HCT116 (cell line): ENCODE results near the gene C4orf36. TPM values are rescaled to one million over a fixed set of nuclear protein-coding genes. Genes with fewer than 3 reads are reported as not detected.

Source experiments
- ATAC-seq: fragments of 200-7000 bp; cut with Tn5 transposase; 2 replicates; pipeline ENCODE4 v1.9.1; 2020; ENCODE audit warnings: mild to moderate bottlenecking, moderate library complexity
- BruUV-seq: library from RNA; stranded (reverse); fragments of 400-500 nt; replicated peaks from 2 replicates; lab custom pipeline; 2021; lab: Mats Ljungman, UMichigan
- CTCF ChIA-PET: fragments of 300-600 bp; sonication (Branson Sonifier 250); formaldehyde crosslinking; loops from one replicate; lab custom pipeline; 2021; ENCODE audit warnings: antibody characterized with exemption; lab: Charles Lee
- POLR2A ChIA-PET: fragments of 300-600, 350-600 bp; sonication (Branson Sonifier 250); formaldehyde crosslinking; loops from one replicate; lab custom pipeline; 2021; ENCODE audit warnings: antibody characterized with exemption; lab: Charles Lee
- RAD21 ChIA-PET, 2 experiments: fragments of 300-600 bp; sonication (Branson Sonifier 250); formaldehyde crosslinking; loops; one replicate each; lab custom pipeline; 2023; ENCODE audit warnings: low total read pairs in 2 of 2; ENCODE audit not compliant: uncharacterized antibody in 2 of 2, unreplicated experiment in 2 of 2, low non-redundant PET in 1 of 2; lab: Charles Lee
- DNase-seq: peaks from one replicate; pipeline ENCODE4 v3.0.0-alpha.2; 2010; ENCODE audit warnings: low read depth, low spot score
- H2AFZ ChIP-seq: fragments of 200-600 bp; shearing (Covaris generic), sonication (generic); 2 replicates; pipeline ENCODE4 v1.6.1; 2017; ENCODE audit warnings: low read depth, mixed run types, mixed read lengths, antibody characterized with exemption, low read length; ENCODE audit not compliant: poor library complexity, severe bottlenecking
- H3K27ac ChIP-seq: 2 replicates; pipeline ENCODE4 v1.5.1; 2012; ENCODE audit warnings: low read depth, low read length
- H3K27me3 ChIP-seq: fragments of 200-600 bp; sonication (generic); 2 replicates; pipeline ENCODE4 v1.6.1; 2016; ENCODE audit warnings: mixed run types, low read length, mixed read lengths; ENCODE audit not compliant: insufficient read depth
- H3K36me3 ChIP-seq, 2 experiments: fragments of 200-500 bp in 1 of 2; fragments of 200-600 bp in 1 of 2; sonication (Bioruptor generic) in 1 of 2; sonication (generic) in 1 of 2; 2 replicates each; pipeline versions ENCODE4 v1.5.1 to v1.6.1; 2014 to 2016; ENCODE audit warnings: low read length in 2 of 2, inconsistent platforms in 1 of 2, mixed read lengths in 1 of 2, mixed run types in 1 of 2; ENCODE audit not compliant: insufficient read depth in 2 of 2, control insufficient read depth in 1 of 2
- H3K4me1 ChIP-seq, 2 experiments: fragments of 200-600 bp in 1 of 2; sonication (generic) in 1 of 2; 2 replicates each; pipeline versions ENCODE4 v1.5.1 to v1.6.1; 2012 to 2017; ENCODE audit warnings: low read length in 2 of 2, inconsistent platforms in 1 of 2, mild to moderate bottlenecking in 1 of 2, mixed read lengths in 1 of 2, mixed run types in 1 of 2, moderate library complexity in 1 of 2; ENCODE audit not compliant: insufficient read depth in 2 of 2, control insufficient read depth in 1 of 2
- H3K4me2 ChIP-seq: fragments of 200-600 bp; sonication (generic); 2 replicates; pipeline ENCODE4 v1.6.1; 2017; ENCODE audit warnings: mixed run types, low read length, mixed read lengths
- H3K4me3 ChIP-seq, 2 experiments: fragments of 200-600 bp in 1 of 2; sonication (generic) in 1 of 2; replicated peaks in 1 of 2; 2 replicates each; pipeline ENCODE4 v1.5.1; 2011 to 2016; ENCODE audit warnings: low read length in 2 of 2, control low read depth in 1 of 2, low read depth in 1 of 2, mild to moderate bottlenecking in 1 of 2, mixed read lengths in 1 of 2, mixed run types in 1 of 2
- H3K79me2 ChIP-seq: fragments of 200-600 bp; sonication (generic); 2 replicates; pipeline ENCODE4 v1.6.1; 2017; ENCODE audit warnings: mild to moderate bottlenecking, mixed run types, low read length, moderate library complexity, mixed read lengths; ENCODE audit not compliant: insufficient read depth
- H3K9ac ChIP-seq: fragments of 200-600 bp; sonication (generic); 2 replicates; pipeline ENCODE4 v1.6.1; 2016; ENCODE audit warnings: low read length, mixed read lengths
- H3K9me2 ChIP-seq: fragments of 200-600 bp; sonication (generic), shearing (Covaris generic); 2 replicates; pipeline ENCODE4 v1.6.1; 2017; ENCODE audit warnings: mixed run types, mild to moderate bottlenecking, moderate library complexity; ENCODE audit not compliant: insufficient read depth
- H3K9me3 ChIP-seq, 2 experiments: fragments of 200-500 bp in 1 of 2; fragments of 200-600 bp in 1 of 2; sonication (Bioruptor generic) in 1 of 2; sonication (generic) in 1 of 2; 2 replicates each; pipeline ENCODE4 v1.6.1; 2014 to 2017; ENCODE audit warnings: low read length in 2 of 2, mixed read lengths in 2 of 2, inconsistent platforms in 1 of 2, low read depth in 1 of 2, mild to moderate bottlenecking in 1 of 2, mixed run types in 1 of 2, moderate library complexity in 1 of 2; ENCODE audit not compliant: control insufficient read depth in 1 of 2, insufficient read depth in 1 of 2
- H4K20me1 ChIP-seq: fragments of 200-600 bp; sonication (generic), shearing (Covaris generic); 2 replicates; pipeline ENCODE4 v1.6.1; 2017; ENCODE audit warnings: mixed run types, mild to moderate bottlenecking, moderate library complexity; ENCODE audit not compliant: insufficient read depth
- ATF3 ChIP-seq: IDR thresholded peaks from 2 replicates; pipeline ENCODE4 v1.6.1; 2012
- CBX3 ChIP-seq: IDR thresholded peaks from 2 replicates; pipeline ENCODE4 v1.6.1; 2012; ENCODE audit warnings: low read depth
- CEBPB ChIP-seq: IDR thresholded peaks from 2 replicates; pipeline ENCODE4 v1.6.1; 2012; ENCODE audit warnings: low read depth
- CTCF ChIP-seq, 3 experiments: fragments of 200-600 bp in 1 of 3; sonication (generic) in 1 of 3; IDR thresholded peaks in 2 of 3; conservative IDR thresholded peaks in 1 of 3; 2 replicates each; pipeline ENCODE4 v1.5.1; 2012 to 2017; ENCODE audit warnings: low read depth in 2 of 3, low read length in 2 of 3, antibody characterized with exemption in 1 of 3, borderline replicate concordance in 1 of 3, control low read depth in 1 of 3, mild to moderate bottlenecking in 1 of 3, mixed read lengths in 1 of 3, mixed run types in 1 of 3, moderate library complexity in 1 of 3; ENCODE audit not compliant: insufficient read depth in 1 of 3
- EGR1 ChIP-seq: IDR thresholded peaks from 2 replicates; pipeline ENCODE4 v1.6.1; 2012; ENCODE audit warnings: low read depth
- ELF1 ChIP-seq: IDR thresholded peaks from 2 replicates; pipeline ENCODE4 v1.6.1; 2012; ENCODE audit warnings: low read depth, borderline replicate concordance
- EZH2 ChIP-seq: fragments of 200-600 bp; sonication (generic); IDR thresholded peaks from 2 replicates; pipeline ENCODE4 v1.6.1; 2017; ENCODE audit warnings: antibody characterized with exemption, mixed run types
- FOSL1 ChIP-seq: IDR thresholded peaks from 2 replicates; pipeline ENCODE4 v1.6.1; 2012; ENCODE audit warnings: low read depth
- JUND ChIP-seq: IDR thresholded peaks from 2 replicates; pipeline ENCODE4 v1.6.1; 2012
- POLR2A ChIP-seq: IDR thresholded peaks from 2 replicates; pipeline ENCODE4 v1.7.0; 2011; ENCODE audit warnings: borderline replicate concordance; ENCODE audit not compliant: insufficient read depth, insufficient read length; ENCODE audit errors: extremely low read depth
- POLR2AphosphoS5 ChIP-seq: IDR thresholded peaks from 2 replicates; pipeline ENCODE4 v1.6.1; 2011; ENCODE audit warnings: mild to moderate bottlenecking, low read depth, low read length, moderate library complexity
- RAD21 ChIP-seq: IDR thresholded peaks from 2 replicates; pipeline ENCODE4 v1.6.1; 2012; ENCODE audit warnings: low read depth, mild to moderate bottlenecking
- SIN3A ChIP-seq: IDR thresholded peaks from 2 replicates; pipeline ENCODE4 v1.6.1; 2012; ENCODE audit warnings: low read depth
- SRF ChIP-seq: IDR thresholded peaks from 2 replicates; pipeline ENCODE4 v1.6.1; 2012; ENCODE audit warnings: low read depth
- TCF7L2 ChIP-seq: IDR thresholded peaks from 2 replicates; pipeline ENCODE4 v1.7.0; 2011; ENCODE audit warnings: borderline replicate concordance, inconsistent platforms; ENCODE audit not compliant: insufficient read depth, insufficient read length; ENCODE audit errors: extremely low read depth
- YY1 ChIP-seq: IDR thresholded peaks from 2 replicates; pipeline ENCODE4 v1.6.1; 2011; ENCODE audit warnings: low read length, low read depth, moderate library complexity, mild to moderate bottlenecking; ENCODE audit not compliant: insufficient replicate concordance; ENCODE audit errors: extremely low read depth
- ZBTB33 ChIP-seq: IDR thresholded peaks from 2 replicates; pipeline ENCODE4 v1.6.1; 2011; ENCODE audit warnings: mild to moderate bottlenecking, low read length, moderate library complexity; ENCODE audit not compliant: insufficient replicate concordance; ENCODE audit errors: extremely low read depth
- ZFX ChIP-seq: fragments of 450-650 bp; IDR thresholded peaks from 2 replicates; pipeline ENCODE4 v1.6.1; 2017
- intact Hi-C: fragments of 100-400 bp; cut with micrococcal nuclease; formaldehyde crosslinking; loops from 2 replicates; pipeline ENCODE4 v1.10.0; 2022
- total RNA-seq: library from RNA; stranded (reverse); gene quantifications from one replicate; pipeline ENCODE4 v1.2.1, GENCODE V29; 2021; ENCODE audit not compliant: unreplicated experiment
- TF ChIP-seq, protein P1 (sequence below): IDR thresholded peaks from 2 replicates; pipeline ENCODE4 v1.6.1; 2012; ENCODE audit warnings: low read depth
- TF ChIP-seq, protein P2 (sequence below): IDR thresholded peaks from 2 replicates; pipeline ENCODE4 v1.6.1; 2012

Gene C4orf36
- total RNA-seq, 1 experiment from 2014 or later, result 1.8 TPM

DNA sequence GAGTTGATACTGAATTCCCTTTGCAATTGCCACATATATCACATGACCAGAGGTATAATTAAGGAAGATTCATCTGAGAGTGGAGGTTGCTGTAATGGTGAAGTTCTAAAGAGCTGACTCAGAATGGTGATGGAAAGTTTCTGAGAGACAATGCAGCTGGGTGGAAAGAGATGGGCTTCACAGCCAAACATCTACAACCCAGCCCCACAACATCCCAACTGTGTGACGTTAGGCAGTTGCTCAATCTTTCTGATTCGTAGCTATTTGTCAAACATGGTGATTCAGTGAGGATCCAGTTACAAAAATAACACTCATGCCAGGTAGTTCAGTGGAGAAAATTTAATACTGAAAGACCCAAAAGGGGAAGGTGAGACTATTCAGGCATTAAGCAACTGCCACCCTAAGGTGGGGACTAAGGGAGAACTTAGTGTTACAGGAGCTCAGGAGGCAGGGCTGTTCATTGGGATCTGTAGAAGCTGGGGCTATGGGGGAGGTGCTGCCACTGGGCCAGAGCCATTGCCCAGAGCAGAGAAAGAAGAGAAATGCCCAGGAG is 35.7 kb upstream of the C4orf36 start:
- ATAC-seq, result peak; percentile 43
- H3K9ac ChIP-seq, result peak overlapping the region; percentile 23; the same call in 1 of the 2 replicates
- TF ChIP-seq POLR2AphosphoS5 (no peak), CBX3 (no peak), JUND (peak; percentile 49), CEBPB (peak; percentile 97), EZH2 (no peak), SRF (no peak), EGR1 (no peak), POLR2A (no peak), ZFX (no peak), ATF3 (no peak), FOSL1 (peak; percentile 45), TCF7L2 (no peak), ELF1 (no peak), CTCF (IDR thresholded peaks at IDR 0.05 in 2 of 3, conservative IDR thresholded peaks at IDR 0.05 in 1 of 3; ENCODE audit: borderline replicate concordance in 1 of 3, insufficient read depth in 1 of 3, low read depth in 2 of 3, low read length in 2 of 3) (no peak), SIN3A (no peak), ZBTB33 (no peak), YY1 (no peak), RAD21 (no peak)
- TF ChIP-seq, protein P1, sequence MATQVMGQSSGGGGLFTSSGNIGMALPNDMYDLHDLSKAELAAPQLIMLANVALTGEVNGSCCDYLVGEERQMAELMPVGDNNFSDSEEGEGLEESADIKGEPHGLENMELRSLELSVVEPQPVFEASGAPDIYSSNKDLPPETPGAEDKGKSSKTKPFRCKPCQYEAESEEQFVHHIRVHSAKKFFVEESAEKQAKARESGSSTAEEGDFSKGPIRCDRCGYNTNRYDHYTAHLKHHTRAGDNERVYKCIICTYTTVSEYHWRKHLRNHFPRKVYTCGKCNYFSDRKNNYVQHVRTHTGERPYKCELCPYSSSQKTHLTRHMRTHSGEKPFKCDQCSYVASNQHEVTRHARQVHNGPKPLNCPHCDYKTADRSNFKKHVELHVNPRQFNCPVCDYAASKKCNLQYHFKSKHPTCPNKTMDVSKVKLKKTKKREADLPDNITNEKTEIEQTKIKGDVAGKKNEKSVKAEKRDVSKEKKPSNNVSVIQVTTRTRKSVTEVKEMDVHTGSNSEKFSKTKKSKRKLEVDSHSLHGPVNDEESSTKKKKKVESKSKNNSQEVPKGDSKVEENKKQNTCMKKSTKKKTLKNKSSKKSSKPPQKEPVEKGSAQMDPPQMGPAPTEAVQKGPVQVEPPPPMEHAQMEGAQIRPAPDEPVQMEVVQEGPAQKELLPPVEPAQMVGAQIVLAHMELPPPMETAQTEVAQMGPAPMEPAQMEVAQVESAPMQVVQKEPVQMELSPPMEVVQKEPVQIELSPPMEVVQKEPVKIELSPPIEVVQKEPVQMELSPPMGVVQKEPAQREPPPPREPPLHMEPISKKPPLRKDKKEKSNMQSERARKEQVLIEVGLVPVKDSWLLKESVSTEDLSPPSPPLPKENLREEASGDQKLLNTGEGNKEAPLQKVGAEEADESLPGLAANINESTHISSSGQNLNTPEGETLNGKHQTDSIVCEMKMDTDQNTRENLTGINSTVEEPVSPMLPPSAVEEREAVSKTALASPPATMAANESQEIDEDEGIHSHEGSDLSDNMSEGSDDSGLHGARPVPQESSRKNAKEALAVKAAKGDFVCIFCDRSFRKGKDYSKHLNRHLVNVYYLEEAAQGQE, result no peak
- TF ChIP-seq, protein P2, sequence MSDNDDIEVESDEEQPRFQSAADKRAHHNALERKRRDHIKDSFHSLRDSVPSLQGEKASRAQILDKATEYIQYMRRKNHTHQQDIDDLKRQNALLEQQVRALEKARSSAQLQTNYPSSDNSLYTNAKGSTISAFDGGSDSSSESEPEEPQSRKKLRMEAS, result no peak

More for the DNA sequence above, 35.7 kb upstream of the C4orf36 start:
- H3K9me3 ChIP-seq, result no peaks in the 10 kb centered on the region
- RAD21 ChIA-PET, result interaction anchor here in 1 of 2 experiments (0.6 kb wide), 1 partner anchor 16 kb away, joined by 3 read pairs; no protein-coding TSS in a partner anchor
- POLR2A ChIA-PET, result interaction anchor here (0.7 to 1.7 kb wide), 3 partner anchors 8 to 78 kb away, joined by 3 to 11 read pairs (median 7); no protein-coding TSS in a partner anchor
- H3K79me2 ChIP-seq, result no peaks in the 10 kb centered on the region
- no peaks in the 10 kb centered on the region for H4K20me1 ChIP-seq
- peaks cover 25 to 44% of the 10 kb centered on the region in 2 experiments for H3K4me1 ChIP-seq
- no TSS peak for BruUV-seq
- H3K27ac ChIP-seq, result peak overlapping the region; percentile 18; the same call in 1 of the 2 replicates
- intact Hi-C loops, result no loop called here
- H3K4me3 ChIP-seq, result peak overlapping the region in 1 of 2 experiments; percentile 11; a peak in 2 of 4 replicates
- no peaks in the 10 kb centered on the region for H3K36me3 ChIP-seq
- peak overlapping the region; percentile 65 for H2AFZ ChIP-seq
- no peaks in the 10 kb centered on the region for H3K27me3 ChIP-seq
- H3K9me2 ChIP-seq, result no peaks in the 10 kb centered on the region
- CTCF ChIA-PET, result no interaction called here
- H3K4me2 ChIP-seq, result peak overlapping the region; percentile 75
- no peak for DNase-seq
